Ramos (cell line): ENCODE measurements around the gene SLC35E4.
"Not testable (repeated sequence)": the region's sequence is repeated elsewhere in the genome, so short reads cannot be mapped to it uniquely, and the experiment has no call there.

Experiments
- in situ Hi-C: fragments of 300-500 bp; cut with MboI; formaldehyde crosslinking; loops from one replicate; pipeline ENCODE4 v1.14.3; 2022; ENCODE audit warnings: low sequenced_read_pairs; ENCODE audit not compliant: unreplicated experiment

Gene SLC35E4

DNA sequence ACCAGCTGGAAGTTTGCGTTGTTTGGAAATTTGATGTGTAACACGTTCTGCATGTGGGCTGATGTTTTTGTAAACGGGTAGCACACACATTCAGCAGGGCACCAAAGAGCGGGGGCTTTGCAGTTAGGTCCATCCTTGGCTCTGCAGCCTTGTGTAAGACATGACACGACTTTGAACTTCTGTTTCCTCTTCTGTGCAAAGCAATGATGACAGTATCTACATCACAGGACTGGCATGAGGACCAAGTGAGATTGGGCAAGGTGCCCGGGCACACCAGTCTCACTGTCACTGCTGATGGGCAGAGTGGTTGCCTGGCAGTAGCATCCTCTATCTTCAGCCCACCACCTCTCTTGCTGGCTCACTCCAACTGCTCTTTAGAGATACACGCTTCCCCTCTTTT is 25.3 kb upstream of the SLC35E4 start:
- in situ Hi-C loops, result no loop called here

GRCh38 chr22:30611197-30611596 is 24.4 kb upstream of the SLC35E4 start:
- in situ Hi-C loops, result no loop called here

- in situ Hi-C loops, result no loop called here
Measured at GRCh38 chr22:30612789-30613188, 22.8 kb upstream of the SLC35E4 start.

DNA sequence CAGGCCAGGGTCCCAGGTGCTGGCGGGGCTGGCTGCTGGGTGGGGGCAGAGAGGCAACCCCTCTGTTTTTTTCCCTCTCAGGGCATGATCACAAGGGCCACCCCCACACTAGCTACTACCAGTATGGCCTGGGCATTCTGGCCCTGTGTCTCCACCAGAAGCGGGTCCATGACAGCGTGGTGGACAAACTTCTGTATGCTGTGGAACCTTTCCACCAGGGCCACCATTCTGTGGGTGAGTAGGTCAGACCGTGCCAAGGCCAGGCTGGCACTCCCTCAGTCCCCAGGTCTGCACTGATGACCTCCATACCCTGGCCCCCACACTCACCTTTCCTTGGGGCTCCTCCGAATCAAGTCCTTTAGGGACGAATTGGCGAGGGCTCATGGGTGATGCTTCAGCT is 21.3 kb upstream of the SLC35E4 start:
- in situ Hi-C loops, result no loop called here

GRCh38 chr22:30614879-30615278 is 20.7 kb upstream of the SLC35E4 start:
- in situ Hi-C loops, result no loop called here

GRCh38 chr22:30615543-30615954 is 20.0 kb upstream of the SLC35E4 start:
- in situ Hi-C loops, result no loop called here

GRCh38 chr22:30617819-30618218 is 17.8 kb upstream of the SLC35E4 start:
- in situ Hi-C loops, result no loop called here

GRCh38 chr22:30619909-30620308 is 15.7 kb upstream of the SLC35E4 start:
- in situ Hi-C loops, result not testable (repeated sequence)

- in situ Hi-C loops, result no loop called here
Measured at GRCh38 chr22:30626413-30626812, 9.2 kb upstream of the SLC35E4 start.

- in situ Hi-C loops, result no loop called here
Measured at GRCh38 chr22:30627471-30627870, 8.1 kb upstream of the SLC35E4 start.

DNA sequence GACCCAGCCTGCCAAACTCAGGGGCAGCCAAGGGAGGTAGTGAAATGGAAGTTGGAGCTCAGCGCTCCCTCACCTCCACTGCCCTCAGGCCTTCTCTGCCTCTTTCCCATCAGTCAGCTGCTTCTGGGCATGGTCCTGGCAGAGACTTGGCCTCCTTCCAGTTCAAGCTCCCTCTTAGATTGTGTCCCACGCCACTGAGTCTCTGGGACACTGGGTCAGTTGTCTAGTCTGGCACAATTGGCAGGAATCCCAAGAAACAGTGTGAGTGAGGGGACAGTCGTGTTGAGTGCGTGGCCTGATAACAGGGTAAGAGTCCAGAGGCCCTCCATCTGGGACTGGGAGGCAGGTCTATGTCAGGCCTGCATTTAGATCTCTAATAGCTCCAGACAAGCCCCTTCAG is 7.1 kb upstream of the SLC35E4 start:
- in situ Hi-C loops, result no loop called here

- in situ Hi-C loops, result not testable (repeated sequence)
Measured at GRCh38 chr22:30631469-30631868, 4.1 kb upstream of the SLC35E4 start.

DNA sequence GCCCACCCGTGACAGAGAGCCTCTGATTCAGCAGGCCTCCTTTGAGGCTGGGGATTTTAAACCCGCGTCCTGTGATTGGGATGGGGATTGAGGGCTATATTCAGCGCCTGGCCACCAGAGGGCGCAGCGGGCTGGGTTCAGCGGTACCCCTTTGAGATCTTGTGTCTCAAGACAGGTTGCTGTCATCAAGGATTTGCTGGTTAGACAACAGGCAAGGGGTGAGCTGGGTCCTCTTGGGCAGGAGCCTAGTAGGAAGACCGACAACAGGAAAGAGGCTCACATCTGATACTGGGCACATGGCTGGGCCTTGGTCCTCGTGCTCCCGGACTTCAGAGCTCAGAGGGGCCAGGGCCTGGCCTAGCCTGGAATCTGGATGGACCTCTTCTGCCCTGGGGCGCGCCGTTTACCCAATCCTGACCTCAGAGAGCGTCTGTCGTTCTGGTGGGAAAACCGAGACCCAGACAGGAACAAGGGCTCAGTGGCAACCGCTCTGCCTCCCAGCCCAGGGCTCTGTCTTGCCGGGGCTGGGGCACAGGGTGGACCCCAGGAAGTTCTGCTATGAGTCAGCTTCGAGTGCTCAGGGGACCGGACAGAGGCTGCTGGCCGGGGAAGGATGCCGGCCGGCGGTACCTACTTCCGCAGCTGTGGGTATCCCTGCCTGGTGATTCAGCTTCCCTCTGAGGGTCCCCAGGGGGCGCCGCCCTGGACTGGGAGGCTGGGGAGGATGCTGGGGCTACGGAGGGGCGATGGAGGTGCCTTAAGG is 929 bp upstream of the SLC35E4 start:
- in situ Hi-C loops, result no loop called here

GRCh38 chr22:30636226-30637077 is 871 bp downstream of the SLC35E4 start:
- in situ Hi-C loops, result no loop called here

DNA sequence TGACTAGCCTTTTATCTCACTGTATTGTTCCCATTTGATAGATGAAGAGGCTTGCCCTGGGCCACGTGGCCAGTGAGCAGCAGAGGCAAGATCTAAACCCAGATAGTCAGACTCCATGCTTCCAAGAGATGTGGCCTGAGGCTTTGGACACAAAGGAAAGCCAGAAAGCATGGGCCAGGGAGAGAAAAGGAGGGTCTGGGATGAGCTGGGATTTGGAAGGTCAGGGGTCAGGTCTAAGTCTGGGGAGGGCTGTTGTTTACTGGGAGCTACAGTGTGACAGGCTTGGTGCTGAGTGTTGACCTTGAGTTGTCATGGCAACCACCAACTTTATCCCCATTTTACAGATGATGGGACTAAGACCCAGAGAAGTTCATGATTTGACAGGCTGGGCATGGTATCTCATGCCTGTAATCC is 2.1 kb downstream of the SLC35E4 start:
- in situ Hi-C loops, result no loop called here

GRCh38 chr22:30640361-30640760 is 4.8 kb downstream of the SLC35E4 start:
- in situ Hi-C loops, result no loop called here

- in situ Hi-C loops, result no loop called here
Measured at GRCh38 chr22:30640839-30641430, 5.4 kb downstream of the SLC35E4 start.

GRCh38 chr22:30643055-30643875 is 7.7 kb downstream of the SLC35E4 start:
- in situ Hi-C loops, result no loop called here

DNA sequence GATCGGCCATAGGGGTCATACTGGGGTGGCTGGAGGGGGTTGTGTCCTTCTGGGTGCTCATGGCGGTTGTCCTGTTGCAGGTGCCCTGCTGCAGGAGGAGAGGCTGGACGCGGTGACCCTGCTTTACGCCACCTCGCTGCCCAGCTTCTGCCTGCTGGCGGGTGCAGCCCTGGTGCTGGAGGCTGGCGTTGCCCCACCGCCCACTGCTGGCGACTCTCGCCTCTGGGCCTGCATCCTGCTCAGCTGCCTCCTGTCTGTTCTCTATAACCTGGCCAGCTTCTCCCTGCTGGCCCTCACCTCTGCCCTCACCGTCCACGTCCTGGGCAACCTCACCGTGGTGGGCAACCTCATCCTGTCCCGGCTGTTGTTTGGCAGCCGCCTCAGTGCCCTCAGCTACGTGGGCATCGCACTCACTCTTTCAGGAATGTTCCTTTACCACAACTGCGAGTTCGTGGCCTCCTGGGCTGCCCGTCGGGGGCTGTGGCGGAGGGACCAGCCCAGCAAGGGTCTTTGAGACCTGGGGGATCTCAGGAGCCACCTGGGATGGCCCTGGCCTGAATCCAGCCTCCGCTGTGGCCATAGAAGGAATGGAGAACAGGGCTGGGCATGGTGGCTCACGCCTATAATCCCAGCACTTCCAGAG is 11.1 kb downstream of the SLC35E4 start:
- in situ Hi-C loops, result no loop called here

DNA sequence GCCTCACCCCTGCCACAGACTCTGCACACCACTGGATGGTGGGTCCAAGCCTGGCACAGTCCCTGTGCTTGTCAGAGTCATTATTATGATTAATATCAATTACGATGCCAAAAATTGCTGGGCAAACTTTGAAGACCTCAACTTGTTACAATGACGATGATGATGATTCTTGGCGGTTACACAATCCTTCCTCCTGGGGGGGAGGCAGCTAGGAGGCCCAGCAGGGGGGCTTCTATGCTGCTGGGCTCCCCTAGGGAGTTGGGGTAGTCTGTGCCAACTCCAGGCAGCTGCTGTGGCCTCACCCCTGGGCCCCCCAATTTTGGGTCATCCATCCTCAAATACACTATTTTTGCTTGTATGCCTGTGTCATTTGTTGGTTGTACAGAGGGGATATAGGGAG is 12.0 kb downstream of the SLC35E4 start:
- in situ Hi-C loops, result no loop called here
